Fibroblast of skin of back (primary cell): ENCODE measurements around the gene KRTAP22-1.

ENCODE experiments used
- DNase-seq: peaks from one replicate; pipeline ENCODE4 v3.0.0-alpha.2; 2013

The KRTAP22-1 gene

DNA sequence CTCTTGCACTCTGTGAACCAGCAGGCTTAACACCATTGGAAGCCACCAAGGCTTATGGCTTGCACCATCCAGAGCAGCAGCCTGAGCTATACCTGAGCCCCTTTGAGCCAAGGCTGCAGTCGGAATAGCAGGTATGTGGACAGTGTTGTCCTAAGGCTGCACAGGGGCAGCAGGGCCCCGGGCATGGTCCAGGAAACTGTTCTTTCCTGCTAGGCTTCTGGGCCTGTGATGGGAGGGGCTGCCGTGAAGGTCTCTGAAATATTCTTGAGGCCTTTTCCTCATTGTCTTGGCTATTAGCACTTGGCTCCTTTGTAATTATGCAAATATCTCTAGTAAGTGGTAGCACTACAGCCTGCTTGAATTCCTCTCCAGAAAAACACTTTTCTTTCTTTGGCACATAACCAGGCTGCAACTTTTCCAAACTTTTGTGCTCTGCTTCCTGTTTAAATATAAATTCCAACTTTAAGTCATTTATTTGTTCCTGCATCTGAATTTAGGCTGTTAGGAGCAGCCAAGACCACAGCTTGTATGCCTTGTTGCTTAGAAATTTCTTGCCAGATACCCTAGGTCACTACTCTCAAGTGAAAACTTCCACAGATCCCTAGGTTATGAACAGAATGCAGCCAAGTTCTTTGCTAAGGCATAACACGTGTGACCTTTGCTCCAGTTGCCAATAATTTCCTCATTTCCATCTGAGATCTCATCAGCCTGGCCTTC, 24.7 kb downstream of the KRTAP22-1 start:
- no peak for DNase-seq

DNA sequence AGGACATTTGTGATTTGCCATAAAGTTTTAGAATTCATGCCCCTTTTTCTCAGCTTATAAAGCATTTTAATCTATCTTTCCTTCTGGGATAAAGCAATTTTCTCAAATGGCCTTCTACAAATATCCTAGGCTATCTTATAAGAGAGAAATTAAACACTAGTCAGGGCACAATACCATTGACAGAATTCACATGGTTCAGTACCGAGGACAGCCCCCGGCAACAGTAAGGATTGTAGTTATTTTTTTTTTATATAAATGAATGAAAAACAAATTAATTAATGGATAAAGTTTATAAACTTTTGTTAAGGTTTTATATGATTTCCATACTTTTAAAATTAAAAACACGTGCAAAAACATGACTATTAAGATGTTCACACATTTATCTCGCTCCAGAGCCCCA, 27.2 kb downstream of the KRTAP22-1 start:
- DNase-seq: no peak

DNA sequence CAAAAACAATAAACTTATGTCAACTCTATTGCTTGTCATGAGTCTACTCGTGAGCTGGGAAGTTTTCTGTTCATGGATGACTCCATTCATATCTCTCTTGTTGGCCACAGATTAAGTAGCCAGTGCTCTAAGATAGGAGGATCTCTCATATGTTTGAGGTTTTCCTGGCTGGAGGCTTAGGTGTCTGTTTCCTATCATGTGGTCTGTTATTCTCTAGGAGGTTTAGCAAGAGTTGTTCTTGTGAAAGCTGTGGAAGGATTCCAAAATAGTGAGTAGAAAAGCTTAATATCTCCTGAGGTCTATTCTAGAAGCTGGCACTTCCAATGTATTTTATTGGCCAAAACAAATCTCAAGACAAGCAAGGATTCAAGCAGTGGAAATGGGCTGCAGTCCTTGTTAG, 28.3 kb downstream of the KRTAP22-1 start:
- no peak for DNase-seq

DNA sequence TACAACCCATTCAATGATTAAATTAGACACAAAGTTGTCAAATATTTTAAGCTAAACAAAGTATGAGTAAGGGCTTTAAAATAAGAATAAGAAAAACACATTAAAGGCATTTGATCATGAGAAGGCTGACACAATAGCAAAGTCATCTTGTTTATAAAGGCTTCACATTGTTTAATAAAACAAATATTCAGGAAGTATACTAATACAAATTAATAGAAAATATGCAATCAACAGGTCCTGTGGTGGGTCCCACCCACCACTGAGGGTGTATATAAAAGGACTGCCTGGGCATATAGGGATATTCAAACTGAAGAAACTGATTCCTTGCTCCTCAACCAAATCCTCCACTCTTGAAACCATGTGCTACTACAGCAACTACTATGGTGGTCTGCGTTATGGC, 34.0 kb downstream of the KRTAP22-1 start, which contains the start of gene KRTAP20-2:
KRTAP20-2 (plus strand) TSS at position 301 of the 400 bp plus-strand sequence; CDS start at position 359, 58 bp downstream.
- no peak for DNase-seq

DNA sequence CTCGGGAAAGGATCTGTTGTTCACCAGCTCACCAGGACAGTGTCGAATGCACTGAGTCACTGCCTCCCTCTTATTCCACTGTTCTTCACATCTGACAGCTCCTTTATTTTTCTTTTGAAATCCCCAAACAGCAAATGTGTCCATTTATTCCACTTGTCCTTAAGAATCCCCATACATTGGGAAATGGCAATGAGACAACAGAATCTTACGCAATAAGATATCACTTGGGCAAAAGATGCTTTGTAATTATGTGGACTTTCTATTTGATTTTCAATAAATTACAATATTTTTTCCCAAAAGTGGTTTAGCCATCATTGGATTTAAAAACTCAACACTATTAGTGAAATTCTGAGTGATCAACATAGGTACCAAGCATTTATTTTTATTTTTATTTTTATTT, 37.8 kb downstream of the KRTAP22-1 start:
- DNase-seq: no peak

DNA sequence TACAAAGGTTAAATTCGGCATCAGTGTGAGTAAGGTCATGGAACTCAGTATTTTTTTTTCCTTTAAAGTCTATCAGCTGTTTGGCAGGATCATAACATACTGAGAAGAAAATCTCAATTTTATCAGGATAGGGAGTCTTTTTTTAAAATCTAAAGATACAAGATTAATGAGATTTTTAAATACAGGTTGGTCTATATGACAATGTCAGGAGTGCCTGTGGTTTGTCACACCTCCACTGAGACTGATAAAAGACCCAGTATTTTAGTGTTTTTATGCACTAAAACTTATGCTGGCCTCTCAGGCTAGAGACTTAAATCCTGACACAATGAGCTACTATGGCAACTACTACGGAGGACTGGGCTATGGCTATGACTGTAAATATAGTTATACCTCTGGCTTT, 41.7 kb downstream of the KRTAP22-1 start, which contains the start of gene KRTAP20-3:
KRTAP20-3 (plus strand) TSS at position 301 of the 400 bp plus-strand sequence.
- DNase-seq: no peak

DNA sequence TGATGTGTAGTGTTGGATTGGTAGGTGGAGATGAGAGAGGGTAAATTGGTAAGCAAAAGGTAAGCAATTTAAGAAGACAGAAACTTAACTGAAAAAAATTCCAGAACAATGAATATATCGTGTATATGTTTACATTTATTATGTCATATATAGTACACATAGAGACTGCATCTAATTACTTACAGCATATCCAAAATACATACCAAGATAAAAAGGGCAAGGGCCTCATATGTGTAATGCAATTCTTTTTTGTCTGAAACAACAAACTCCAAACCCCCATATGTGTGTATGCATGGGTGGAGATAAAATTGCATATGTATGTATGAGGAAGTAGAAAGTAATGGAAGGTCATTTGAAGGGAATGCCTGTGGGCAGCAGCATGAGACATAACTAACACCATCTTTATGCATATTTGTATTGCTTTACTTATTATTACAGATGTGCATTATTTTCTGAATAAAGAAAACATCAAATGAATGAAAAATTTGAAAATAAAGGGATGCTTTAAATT, 46.1 kb downstream of the KRTAP22-1 start:
- no peak for DNase-seq
